Left ventricle myocardium inferior (tissue), 1 donor: ENCODE data around the gene MSRB2. TPM values are rescaled to one million over a fixed set of nuclear protein-coding genes. Genes with fewer than 3 reads are reported as not detected.

Experiments used
- DNase-seq: peaks from one replicate; pipeline ENCODE4 v3.0.0-alpha.2; 2020
- H3K27ac ChIP-seq: fragments of 200-600 bp; replicated peaks from 2 replicates; pipeline ENCODE4 v1.8.0; 2021
- H3K27me3 ChIP-seq: fragments of 200-600 bp; 2 replicates; pipeline ENCODE4 v1.8.0; 2021; ENCODE audit warnings: low read depth
- H3K36me3 ChIP-seq: fragments of 200-600 bp; 2 replicates; pipeline ENCODE4 v1.8.0; 2021
- H3K4me1 ChIP-seq: fragments of 200-600 bp; 2 replicates; pipeline ENCODE4 v1.8.0; 2021
- H3K4me3 ChIP-seq: fragments of 200-600 bp; 2 replicates; pipeline ENCODE4 v1.8.0; 2021; ENCODE audit warnings: mild to moderate bottlenecking, moderate library complexity
- H3K9me3 ChIP-seq: fragments of 200-600 bp; replicated peaks from 2 replicates; pipeline ENCODE4 v1.8.0; 2021
- intact Hi-C: fragments of 100-400 bp; cut with micrococcal nuclease; formaldehyde crosslinking; loops from one replicate; pipeline ENCODE4 v1.11.0; 2022
- total RNA-seq: library from RNA; stranded (reverse); fragmentation: NEBNext Ultra II Directional; extraction: Animal tissue kit (Norgen Biotek cat#: 25700); gene quantifications from one replicate; pipeline ENCODE4 v1.2.1, GENCODE V29; 2021
- TF ChIP-seq, protein P1 (sequence below): fragments of 200-600 bp; IDR thresholded peaks from 2 replicates; pipeline ENCODE4 v1.8.0; 2021; ENCODE audit warnings: antibody characterized with exemption, mild to moderate bottlenecking, borderline replicate concordance
- donor health status: DM: no; HTN: yes; CAD: no; lungs with severe emphysema.

MSRB2 gene
- total RNA-seq, 1 donor from 2014 or later: 146 TPM

DNA sequence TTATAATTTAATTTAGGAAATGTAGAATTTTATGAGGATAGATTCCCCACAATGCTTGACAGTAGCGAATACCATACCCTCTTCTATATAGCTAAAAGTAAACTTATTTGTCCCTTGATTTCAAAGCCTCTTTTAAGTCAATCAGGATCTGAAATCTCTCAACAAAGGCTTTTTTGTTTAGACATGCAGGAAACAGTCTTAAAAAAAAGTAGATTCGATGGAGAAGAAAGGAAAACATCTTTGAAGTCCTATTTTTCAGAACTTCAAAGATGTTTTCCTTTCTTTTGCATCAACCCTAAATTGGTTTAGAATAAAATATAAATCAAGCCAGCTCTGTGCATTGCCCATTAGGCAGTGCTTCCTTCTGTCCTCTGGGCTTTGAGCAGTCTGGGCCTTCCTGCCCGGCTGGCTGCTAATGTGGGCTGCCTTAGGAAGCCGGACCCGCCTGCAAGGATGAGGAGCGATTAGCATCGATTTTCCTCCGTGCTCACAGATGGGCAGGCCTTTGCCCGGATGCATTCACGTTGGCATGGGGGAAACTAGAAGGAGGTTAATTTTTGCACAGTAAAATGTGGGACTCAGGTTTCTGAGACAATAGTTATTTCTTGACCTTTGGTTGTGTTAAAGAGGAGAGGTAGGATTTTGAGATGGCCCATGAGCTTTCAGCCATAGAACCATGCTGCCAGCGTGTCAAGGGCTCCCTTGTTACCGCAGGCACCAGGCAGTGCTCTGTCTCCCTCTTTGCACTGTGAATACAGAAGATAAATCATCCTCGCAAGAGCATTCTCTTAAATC lies 15.5 kb downstream of the MSRB2 start:
- TF ChIP-seq, protein P1, sequence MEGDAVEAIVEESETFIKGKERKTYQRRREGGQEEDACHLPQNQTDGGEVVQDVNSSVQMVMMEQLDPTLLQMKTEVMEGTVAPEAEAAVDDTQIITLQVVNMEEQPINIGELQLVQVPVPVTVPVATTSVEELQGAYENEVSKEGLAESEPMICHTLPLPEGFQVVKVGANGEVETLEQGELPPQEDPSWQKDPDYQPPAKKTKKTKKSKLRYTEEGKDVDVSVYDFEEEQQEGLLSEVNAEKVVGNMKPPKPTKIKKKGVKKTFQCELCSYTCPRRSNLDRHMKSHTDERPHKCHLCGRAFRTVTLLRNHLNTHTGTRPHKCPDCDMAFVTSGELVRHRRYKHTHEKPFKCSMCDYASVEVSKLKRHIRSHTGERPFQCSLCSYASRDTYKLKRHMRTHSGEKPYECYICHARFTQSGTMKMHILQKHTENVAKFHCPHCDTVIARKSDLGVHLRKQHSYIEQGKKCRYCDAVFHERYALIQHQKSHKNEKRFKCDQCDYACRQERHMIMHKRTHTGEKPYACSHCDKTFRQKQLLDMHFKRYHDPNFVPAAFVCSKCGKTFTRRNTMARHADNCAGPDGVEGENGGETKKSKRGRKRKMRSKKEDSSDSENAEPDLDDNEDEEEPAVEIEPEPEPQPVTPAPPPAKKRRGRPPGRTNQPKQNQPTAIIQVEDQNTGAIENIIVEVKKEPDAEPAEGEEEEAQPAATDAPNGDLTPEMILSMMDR: no peak
- Histone ChIP-seq H3K27ac (no peak overlapping the region), H3K9me3 (no peaks in the 10 kb centered on the region), H3K4me3 (no peak overlapping the region), H3K36me3 (peaks cover 89% of the 10 kb centered on the region), H3K4me1 (peaks cover under 1% of the 10 kb centered on the region), H3K27me3 (no peaks in the 10 kb centered on the region)
- DNase-seq: no peak
- intact Hi-C loops: no loop called here

DNA sequence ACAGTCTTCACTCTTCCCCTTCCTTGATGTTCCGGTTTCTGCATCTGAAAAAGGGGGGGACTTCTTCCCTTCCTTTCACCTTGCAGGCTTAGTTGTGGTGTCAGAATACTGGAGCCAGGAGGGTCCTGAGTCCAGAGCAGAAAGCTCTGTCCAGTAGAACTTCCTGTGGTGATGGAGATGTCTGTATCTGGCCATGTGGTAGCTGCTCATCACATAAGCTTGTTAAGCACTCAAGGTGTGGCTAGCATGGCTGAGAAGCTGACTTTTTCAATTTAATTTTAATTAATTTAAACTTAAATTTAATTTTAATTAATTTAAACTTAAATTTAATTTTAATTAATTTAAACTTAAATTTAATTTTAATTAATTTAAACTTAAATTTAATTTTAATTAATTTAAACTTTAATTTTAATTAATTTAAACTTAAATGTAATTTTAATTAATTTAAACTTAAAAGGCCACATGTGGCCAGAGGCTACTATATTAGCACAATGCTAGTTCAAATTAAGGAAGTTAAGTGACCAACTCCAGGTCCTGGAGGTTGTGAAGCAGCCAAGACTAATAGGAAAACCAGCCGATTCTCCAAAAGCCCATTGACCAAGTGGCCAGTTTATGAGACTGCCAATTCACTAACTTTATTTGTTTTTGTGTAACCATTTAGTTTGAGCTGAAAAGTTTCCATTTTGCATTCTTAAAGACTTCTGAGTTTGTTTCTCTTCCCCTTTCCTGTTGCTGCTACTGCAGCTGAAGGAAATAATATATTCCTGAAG lies 16.3 kb downstream of the MSRB2 start:
- no peak overlapping the region for H3K27ac ChIP-seq
- no peaks in the 10 kb centered on the region for H3K27me3 ChIP-seq
- H3K4me1 ChIP-seq: peaks cover 7% of the 10 kb centered on the region
- H3K36me3 ChIP-seq: peaks cover 86% of the 10 kb centered on the region
- intact Hi-C loops: no loop called here
- no peaks in the 10 kb centered on the region for H3K9me3 ChIP-seq
- DNase-seq: no peak
- TF ChIP-seq, protein P1: no peak
- no peak overlapping the region for H3K4me3 ChIP-seq

DNA sequence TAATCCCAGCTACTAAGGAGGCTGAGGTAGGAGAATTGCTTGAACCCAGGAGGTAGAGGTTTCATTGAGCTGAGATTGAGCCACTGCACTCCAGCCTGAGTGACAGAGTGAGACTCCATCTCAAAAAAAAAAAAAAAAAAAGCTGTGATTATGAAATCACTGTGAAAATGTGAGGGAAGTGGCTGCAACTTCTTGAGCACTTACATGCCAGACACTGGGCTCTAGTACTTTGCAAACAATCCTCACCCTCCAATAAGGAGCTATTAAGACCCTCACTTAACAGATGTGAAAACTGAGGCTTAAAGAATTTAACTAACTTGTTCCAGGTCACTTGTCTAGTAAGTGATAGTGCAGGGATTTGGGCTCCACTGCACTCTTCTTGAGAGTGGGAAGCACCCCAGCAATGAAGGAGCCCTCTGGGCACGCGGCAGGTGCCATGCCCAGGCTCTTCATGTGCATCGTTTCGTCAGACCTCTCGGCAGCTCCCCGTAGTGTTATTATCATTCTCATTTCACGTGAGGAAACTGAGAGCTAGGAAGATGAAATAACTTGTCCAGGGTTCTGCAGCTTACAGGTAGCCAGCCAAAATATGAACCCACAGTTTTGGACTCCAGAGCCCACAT lies 19.0 kb downstream of the MSRB2 start:
- no peak for DNase-seq
- H3K36me3 ChIP-seq: peaks cover 84% of the 10 kb centered on the region
- no peak overlapping the region for H3K4me3 ChIP-seq
- H3K4me1 ChIP-seq: peaks cover 7% of the 10 kb centered on the region
- TF ChIP-seq, protein P1: no peak
- H3K27ac ChIP-seq: no peak overlapping the region
- H3K27me3 ChIP-seq: no peaks in the 10 kb centered on the region
- H3K9me3 ChIP-seq: no peaks in the 10 kb centered on the region
- intact Hi-C loops: no loop called here

DNA sequence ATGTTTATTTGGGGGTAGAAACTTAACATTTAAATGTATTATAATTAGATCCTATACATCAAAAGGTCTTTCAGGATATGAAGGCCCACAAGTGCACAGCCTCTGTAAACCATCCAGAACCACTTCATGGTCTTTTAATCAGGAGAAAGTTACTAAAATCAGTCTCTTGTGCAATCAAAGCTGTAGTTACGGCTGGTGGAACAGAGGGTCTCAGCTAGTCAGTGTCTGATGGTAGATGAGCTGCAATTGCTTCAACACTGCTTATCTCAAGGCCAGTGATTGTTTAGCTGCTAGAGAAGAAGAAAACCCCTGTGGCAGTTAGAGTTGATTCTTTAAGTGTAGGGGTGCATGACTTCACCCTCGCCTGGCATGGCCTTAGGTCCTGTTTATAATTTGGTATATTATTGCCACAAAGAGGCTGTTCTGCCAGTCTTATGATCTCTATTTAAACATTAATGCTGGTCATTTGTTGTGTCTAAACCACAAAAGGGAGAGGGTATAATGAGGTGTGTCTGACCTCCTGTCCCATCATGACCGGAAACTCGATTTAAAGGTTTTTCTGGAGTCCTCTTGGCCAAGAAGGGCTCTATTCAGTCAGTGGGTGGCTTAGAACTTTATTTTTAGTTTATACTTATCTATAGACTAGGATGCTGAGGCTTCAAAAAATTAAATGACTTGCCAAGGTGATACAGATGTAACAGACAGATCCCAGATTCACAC lies 21.3 kb downstream of the MSRB2 start:
- no peak for DNase-seq
- TF ChIP-seq, protein P1: no peak
- Histone ChIP-seq H3K27ac (no peak overlapping the region), H3K4me3 (no peak overlapping the region), H3K27me3 (no peaks in the 10 kb centered on the region), H3K4me1 (peaks cover 7% of the 10 kb centered on the region), H3K9me3 (no peaks in the 10 kb centered on the region), H3K36me3 (peaks cover 84% of the 10 kb centered on the region)
- intact Hi-C loops: no loop called here
